Brain microvascular endothelial cell (primary cell): ENCODE results near the gene C22orf39.
A peak's percentile ranks its signal among the peaks of the same experiment; 100 is the strongest.

Experiments
- DNase-seq: peaks from one replicate; pipeline ENCODE4 v3.0.0-alpha.2; 2020
- H3K27ac ChIP-seq: fragments of 250-450 bp; sonication (Bioruptor Pico); 2 replicates; pipeline ENCODE4 v1.5.1; 2020; ENCODE audit warnings: mild to moderate bottlenecking, moderate library complexity
- H3K27me3 ChIP-seq: fragments of 250-450 bp; sonication (Bioruptor Pico); replicated peaks from 2 replicates; pipeline ENCODE4 v1.5.1; 2020; ENCODE audit warnings: mild to moderate bottlenecking
- H3K36me3 ChIP-seq: fragments of 250-450 bp; sonication (Bioruptor Pico); replicated peaks from 2 replicates; pipeline ENCODE4 v1.5.1; 2020; ENCODE audit warnings: mild to moderate bottlenecking
- H3K4me3 ChIP-seq: 2 replicates; pipeline ENCODE4 v1.5.1; 2011; ENCODE audit warnings: low read depth, mild to moderate bottlenecking, control low read depth, low read length, moderate library complexity
- in situ Hi-C: cut with HindIII; loops from 2 replicates; pipeline ENCODE4 v1.10.0; 2017; ENCODE audit warnings: low sequenced_read_pairs, low pct_ligation_motif_present
- TF ChIP-seq, protein P1 (sequence below): IDR thresholded peaks from 2 replicates; pipeline ENCODE4 v1.5.1; 2011; ENCODE audit warnings: low read depth, mild to moderate bottlenecking, moderate library complexity, low read length, control low read depth, inconsistent platforms; ENCODE audit errors: missing control alignments

C22orf39 gene

GRCh38 chr22:19466848-19467752 lies 19.6 kb upstream of the C22orf39 start:
- Histone ChIP-seq H3K27ac (no peak overlapping the region), H3K36me3 (peaks cover 94% of the 10 kb centered on the region), H3K4me3 (no peak overlapping the region), H3K27me3 (no peaks in the 10 kb centered on the region)
- in situ Hi-C loops, result no loop called here
- no peak for DNase-seq
- TF ChIP-seq, protein P1, sequence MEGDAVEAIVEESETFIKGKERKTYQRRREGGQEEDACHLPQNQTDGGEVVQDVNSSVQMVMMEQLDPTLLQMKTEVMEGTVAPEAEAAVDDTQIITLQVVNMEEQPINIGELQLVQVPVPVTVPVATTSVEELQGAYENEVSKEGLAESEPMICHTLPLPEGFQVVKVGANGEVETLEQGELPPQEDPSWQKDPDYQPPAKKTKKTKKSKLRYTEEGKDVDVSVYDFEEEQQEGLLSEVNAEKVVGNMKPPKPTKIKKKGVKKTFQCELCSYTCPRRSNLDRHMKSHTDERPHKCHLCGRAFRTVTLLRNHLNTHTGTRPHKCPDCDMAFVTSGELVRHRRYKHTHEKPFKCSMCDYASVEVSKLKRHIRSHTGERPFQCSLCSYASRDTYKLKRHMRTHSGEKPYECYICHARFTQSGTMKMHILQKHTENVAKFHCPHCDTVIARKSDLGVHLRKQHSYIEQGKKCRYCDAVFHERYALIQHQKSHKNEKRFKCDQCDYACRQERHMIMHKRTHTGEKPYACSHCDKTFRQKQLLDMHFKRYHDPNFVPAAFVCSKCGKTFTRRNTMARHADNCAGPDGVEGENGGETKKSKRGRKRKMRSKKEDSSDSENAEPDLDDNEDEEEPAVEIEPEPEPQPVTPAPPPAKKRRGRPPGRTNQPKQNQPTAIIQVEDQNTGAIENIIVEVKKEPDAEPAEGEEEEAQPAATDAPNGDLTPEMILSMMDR, result no peak

DNA sequence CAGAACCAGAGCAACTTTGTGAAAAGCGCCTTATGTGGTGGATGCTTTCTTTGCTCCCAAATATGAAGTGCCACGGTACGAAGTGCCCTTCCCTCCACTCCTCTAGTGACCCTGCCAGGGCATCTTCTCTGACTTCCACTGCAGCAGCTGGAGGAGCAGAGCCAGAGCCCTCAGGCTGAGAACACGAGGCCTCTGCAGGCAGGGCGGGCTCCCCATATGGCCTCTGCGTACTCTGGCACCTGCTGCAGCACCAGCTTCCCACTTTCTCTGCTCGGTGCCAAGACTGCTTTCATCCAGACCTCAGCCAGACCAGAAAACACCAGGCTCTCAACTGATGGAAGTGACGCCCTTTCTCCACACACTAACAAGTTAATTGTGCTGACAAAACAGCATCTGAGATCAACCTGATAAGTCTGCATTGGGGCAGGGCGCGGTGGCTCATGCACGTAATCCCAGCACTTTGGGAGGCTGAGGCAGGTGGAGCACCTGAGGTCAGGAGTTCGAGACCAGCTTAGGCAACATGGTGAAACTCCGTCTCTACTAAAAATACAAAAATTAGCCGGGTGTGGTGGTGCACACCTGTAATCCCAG lies 18.7 kb upstream of the C22orf39 start:
- TF ChIP-seq, protein P1, result no peak
- DNase-seq, result no peak
- Histone ChIP-seq H3K27me3 (no peaks in the 10 kb centered on the region), H3K36me3 (peaks cover 93% of the 10 kb centered on the region), H3K4me3 (no peak overlapping the region), H3K27ac (no peak overlapping the region)
- in situ Hi-C loops, result no loop called here

DNA sequence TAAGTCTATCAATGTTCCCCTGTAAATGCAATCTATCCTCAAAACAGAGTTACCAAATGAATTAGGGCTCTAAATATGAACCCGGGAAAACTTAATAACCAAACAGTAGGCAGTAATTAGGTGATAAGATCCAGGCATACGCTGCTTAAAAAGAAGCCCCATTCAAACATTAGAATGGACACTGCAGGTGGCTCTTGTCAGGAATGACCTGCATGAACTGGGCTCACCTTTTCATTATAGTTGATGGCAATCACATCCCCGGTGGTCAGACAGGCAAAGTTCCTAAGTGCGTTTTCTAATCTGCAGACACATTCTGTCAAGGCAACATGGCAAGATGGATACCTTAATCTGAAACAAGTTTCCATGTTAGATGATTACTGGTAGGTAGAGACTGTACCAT lies 17.5 kb upstream of the C22orf39 start:
- in situ Hi-C loops, result no loop called here
- peaks cover 86% of the 10 kb centered on the region for H3K36me3 ChIP-seq
- DNase-seq, result no peak

GRCh38 chr22:19464546-19464945 lies 17.0 kb upstream of the C22orf39 start:
- H3K27me3 ChIP-seq, result no peaks in the 10 kb centered on the region
- H3K4me3 ChIP-seq, result no peak overlapping the region
- DNase-seq, result no peak
- no peak overlapping the region for H3K27ac ChIP-seq
- H3K36me3 ChIP-seq, result peaks cover 84% of the 10 kb centered on the region
- TF ChIP-seq, protein P1, result no peak
- in situ Hi-C loops, result no loop called here

More for the DNA sequence above, 17.5 kb upstream of the C22orf39 start:
- Histone ChIP-seq H3K27me3 (no peaks in the 10 kb centered on the region), H3K27ac (no peak overlapping the region), H3K4me3 (no peak overlapping the region)
- TF ChIP-seq, protein P1, result no peak

GRCh38 chr22:19463491-19464469 lies 16.3 kb upstream of the C22orf39 start:
- in situ Hi-C loops, result no loop called here
- Histone ChIP-seq H3K4me3 (no peak overlapping the region), H3K27me3 (no peaks in the 10 kb centered on the region), H3K27ac (peak overlapping the region; percentile 31), H3K36me3 (peaks cover 76% of the 10 kb centered on the region)
- no peak for DNase-seq
- TF ChIP-seq, protein P1, result no peak
